ENCODE results near the gene RPL18A.

RPL18A gene

DNA sequence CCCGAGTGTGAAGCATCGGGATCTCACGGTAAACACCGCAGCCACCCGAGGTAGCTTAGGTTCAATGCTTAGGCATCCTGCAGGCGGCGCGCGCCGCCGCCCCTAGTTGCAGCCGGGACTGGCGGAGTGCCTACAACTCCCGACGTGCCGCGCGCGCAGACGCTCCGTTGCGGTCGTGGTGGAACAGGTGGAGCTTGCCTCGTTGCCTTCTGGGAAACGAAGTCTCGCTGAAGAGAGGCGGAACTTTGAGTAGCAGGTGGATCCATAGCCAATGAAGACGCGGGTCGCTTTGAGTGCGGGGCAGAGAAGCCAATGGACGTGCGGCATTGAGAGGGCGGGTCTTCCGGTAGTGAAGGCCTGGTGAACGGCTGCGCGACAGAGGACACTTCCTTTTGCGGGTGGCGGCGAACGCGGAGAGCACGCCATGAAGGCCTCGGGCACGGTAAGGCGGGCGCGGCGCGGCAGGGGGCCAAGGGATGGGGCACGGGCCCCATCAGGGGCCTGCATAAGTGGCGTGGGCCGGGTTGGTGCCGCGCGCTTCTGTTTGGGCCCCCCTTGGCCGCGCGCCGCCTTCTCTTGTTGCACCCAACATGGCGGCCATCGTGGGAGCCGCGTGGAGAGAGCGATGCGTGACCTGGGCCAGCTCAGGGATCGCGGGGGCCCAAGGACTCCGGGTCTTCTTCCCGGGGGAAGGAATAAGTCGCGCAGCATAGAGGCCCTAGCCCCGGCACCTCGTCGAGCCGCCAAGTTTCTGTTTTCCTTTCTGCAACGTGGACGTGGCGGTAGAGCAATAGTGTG is at the start of gene RPL18A:
Gene RPL18A, plus strand, starts transcription at position 378 of the 798 bp plus-strand sequence. Its CDS starts 47 bp downstream, at position 425.
- DNase-seq (ENCODE audit: low read depth in 2 of 2), result peak; percentile 96 to 99

DNA sequence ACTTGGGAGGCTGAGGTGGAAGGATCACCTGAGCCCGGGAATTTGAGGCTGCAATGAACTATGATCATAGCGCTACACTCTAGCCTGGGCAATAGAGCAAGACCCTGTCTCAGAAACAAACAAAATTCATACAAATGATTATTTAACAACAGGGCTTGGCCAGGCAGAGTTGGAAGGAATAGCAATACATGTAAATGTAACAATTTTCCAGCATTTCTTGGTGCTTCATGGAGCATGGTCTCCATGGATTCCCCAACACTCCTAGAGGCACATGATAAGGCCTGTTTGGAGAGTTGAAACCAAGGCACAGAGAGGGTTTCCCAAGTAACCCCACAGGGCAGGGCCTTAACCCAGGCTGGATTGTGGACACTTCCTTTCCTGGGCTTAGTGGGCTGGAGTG is 48.6 kb upstream of the RPL18A start:
- DNase-seq (ENCODE audit: low read depth in 2 of 2), result no peak

DNA sequence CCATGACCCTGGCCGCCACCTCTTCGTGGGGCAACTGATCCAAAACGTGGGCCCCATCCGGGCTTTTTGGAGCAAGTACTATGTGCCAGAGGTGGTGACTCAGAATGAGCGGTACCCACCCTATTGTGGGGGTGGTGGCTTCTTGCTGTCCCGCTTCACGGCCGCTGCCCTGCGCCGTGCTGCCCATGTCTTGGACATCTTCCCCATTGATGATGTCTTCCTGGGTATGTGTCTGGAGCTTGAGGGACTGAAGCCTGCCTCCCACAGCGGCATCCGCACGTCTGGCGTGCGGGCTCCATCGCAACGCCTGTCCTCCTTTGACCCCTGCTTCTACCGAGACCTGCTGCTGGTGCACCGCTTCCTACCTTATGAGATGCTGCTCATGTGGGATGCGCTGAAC is 48.0 kb upstream of the RPL18A start:
- DNase-seq (ENCODE audit: low read depth in 2 of 2), result no peak

DNA sequence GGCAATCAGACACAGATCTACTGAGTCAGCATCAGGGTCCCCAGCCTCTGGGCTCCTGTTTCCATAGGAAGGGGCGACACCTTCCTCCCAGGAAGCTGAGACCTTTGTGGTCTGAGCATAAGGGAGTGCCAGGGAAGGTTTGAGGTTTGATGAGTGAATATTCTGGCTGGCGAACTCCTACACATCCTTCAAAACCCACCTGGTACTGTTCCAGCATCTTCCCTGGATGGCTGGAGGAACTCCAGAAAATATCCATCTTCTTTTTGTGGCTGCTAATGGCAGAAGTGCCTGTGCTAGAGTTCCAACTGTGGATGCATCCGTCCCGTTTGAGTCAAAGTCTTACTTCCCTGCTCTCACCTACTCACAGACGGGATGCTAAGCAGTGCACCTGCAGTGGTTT is 47.6 kb upstream of the RPL18A start:
- DNase-seq (ENCODE audit: low read depth in 2 of 2), result no peak

DNA sequence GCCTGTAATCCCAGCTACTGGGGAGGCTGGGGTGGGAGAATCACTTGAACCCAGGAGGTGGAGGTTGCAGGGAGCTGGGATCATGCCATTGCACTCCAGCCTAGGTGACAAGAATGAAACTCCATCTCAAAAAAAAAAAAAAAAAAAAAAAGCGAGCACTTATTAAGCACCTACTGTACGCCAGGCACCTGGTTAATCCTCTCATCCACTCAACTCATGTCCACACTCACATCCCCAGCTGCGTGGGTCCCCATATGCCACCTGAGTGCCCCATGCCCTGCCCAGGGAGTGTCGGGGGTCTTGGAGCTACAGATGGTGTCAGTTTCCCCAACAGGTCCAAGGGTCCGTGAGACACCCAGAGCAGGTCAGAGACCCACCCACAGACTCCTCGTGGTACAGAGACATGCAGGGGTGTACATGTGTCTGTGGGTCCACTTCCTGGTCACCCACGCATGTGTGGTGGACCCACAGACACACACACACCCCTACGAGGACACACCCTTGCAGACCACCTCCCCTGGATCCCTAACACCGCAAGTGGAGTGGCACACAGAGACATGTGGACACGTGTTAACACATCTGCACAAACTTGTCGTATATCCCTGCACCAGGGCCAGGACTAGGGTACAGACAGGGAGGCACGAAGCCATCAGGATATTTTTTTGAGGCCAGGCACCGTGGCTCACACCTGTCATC is 41.9 kb upstream of the RPL18A start:
- no peak for DNase-seq (ENCODE audit: low read depth in 2 of 2)

DNA sequence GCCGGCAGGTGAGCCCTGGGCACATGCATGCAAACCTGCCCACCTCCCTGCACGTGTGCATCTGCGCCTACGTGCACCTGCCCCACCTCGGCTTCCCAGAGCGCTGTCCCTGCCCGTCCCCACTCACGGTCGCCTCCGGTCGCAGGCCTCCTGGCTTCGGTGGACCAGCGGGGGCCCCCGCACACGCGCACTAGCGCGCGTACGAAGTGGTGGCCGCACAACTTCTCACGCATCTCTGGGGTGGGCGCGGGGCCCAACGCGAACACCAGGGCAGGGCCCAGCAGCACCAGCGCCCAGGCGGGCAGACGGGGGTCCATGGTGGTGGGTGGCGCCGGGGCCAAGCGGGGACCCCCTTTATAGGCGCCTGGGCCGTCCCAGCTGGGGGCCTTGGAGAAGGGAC is 38.5 kb upstream of the RPL18A start, which contains the start of gene INSL3:
Gene INSL3, minus strand, starts transcription at position 330 of the 400 bp plus-strand sequence. Its CDS starts 13 bp downstream, at position 317.
- DNase-seq (ENCODE audit: low read depth in 2 of 2), result no peak

DNA sequence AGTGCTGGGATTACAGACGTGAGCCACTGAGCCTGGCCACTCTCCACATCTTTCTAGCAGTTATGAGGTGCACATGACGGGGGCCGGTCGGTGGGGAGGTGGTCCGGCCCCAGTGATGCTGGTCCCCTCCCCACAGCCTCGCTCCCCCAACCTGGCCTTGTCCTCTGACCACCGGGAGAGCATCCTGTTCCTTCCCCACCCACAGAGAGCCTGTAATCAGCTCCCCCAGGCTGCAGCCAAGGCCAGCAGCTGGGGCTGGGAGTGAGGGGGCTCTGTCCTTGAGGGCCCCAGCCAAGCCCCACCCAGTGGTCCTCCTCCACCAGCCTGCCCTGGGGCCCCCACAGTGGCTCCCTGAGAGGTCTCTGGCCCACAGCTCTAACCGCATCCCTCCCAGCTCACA is 35.4 kb upstream of the RPL18A start:
- no peak for DNase-seq (ENCODE audit: low read depth in 2 of 2)

DNA sequence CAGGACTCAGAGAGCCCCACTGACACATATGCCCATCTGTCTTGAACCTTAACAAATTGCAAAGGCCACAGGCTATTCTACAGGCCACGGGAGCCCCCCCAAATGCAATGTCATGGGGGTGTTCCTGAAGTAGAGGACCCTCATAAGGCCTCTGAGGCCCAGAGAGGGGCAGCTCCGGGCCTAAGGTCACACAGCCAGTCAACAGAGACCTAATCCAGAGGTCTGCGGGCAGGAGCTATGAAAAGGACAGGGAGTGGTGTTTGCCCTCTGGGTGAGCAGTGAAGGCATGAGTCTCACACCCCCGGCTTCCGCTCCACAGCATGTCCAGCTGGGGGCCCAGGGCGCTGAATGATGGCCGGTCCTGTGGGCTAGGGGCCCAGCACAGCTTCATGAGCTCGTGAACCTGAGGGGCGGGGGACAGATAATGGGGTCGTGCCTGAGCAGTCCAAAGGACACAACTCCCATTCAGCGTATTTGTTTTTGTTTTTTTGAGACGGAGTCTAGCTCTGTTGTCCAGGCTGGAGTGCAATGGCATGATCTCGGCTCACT is 33.1 kb upstream of the RPL18A start:
- DNase-seq (ENCODE audit: low read depth in 2 of 2), result no peak

DNA sequence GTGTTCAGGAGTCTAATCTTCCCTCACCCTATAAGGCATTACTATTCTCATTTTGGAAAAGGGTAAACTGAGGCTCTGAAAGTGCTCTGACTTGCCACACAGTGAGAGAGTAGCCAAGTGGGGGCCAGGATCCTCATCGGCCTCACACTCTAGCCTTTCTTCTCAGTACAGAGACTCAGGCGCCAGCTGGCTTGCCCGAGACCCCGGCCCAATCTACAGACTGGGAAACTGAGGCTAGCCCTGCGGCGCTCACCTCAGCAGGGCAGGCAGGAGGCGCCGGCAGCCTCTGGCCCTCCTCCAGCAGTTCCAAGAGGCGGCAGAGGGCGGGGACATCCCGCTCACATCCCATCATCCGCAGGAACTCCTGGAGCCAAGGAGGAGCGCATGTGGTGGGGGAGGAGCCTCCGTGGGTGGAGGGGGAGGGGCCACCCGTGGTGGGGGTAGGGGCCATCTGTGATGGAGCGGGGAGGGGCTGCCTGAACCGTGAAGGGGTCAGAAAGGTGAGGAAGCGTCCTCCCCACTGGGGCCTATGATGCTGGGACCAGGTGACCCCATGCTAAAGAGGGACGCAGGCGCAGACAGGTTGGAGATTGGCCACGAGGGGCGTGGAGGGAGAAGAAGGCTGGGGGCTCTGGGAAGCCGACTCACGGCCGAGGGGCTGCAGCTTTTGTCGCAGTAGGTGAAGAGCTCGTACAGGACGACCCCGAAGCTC is 29.7 kb upstream of the RPL18A start:
- DNase-seq (ENCODE audit: low read depth in 2 of 2), result no peak

DNA sequence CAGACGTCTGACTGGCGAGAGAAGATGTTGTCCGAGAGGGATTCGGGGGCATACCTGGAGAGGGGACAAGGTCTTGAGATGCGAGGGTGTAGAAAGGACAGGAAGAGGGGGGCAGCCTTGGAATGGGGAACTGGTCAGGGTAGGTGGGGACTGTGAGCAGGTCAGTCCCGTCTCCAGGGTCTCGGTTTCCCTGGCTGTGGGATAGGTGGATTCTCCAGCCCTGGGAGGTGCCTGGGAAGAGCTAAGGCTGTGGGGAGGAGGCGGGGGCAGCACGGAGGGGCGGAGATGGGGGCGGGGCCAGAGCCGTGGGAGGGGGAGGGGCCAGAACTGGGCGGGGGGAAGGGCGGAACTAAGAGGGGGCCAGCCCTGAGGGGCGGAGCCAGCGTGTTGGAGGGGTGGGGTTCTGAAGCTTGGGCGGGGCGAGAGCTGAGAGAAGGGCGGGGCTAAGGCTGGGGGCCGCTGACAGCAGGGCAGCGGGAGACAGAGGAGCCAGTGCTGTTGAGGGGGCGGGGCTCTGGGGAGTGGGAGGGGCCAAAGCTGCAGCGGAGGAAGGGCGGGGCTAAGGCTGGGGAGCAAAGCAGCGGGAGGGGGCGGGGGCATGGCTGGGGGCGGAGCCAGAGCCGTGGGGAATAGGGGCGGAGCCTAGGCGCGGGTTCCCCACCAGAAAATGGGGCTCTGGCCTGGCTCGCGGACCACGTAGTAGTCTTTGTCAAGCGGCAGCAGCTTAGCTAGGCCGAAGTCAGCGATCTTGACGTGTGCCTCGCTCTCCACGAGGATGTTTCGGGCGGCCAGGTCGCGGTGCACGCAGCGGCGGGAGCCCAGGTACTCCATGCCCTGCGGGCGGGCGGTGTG is 28.9 kb upstream of the RPL18A start:
- peak; percentile 48 to 76 for DNase-seq (ENCODE audit: low read depth in 2 of 2)

DNA sequence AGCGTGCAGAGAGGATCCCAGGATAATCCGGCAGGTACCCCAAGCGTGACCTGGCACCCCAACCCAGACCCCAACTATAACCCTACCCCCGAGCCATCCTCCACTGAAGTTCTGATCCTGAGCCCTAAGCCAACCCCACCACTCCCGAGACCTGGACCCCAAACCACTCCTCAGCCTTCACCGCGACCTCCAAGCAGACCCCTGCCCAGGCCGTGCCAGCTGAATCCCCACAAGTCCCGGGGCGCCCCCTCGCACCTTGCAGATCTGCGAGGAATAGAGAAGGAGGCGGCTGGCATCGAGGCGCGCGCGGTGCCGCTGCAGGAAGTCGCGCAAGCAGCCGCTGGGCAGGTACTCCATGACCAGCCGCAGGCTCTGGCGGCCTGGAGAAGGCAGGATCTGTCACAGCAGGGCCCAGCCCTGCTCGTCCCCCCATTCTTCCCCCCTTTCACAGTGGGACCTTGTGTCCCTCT is 28.3 kb upstream of the RPL18A start:
- DNase-seq (ENCODE audit: low read depth in 2 of 2), result no peak

DNA sequence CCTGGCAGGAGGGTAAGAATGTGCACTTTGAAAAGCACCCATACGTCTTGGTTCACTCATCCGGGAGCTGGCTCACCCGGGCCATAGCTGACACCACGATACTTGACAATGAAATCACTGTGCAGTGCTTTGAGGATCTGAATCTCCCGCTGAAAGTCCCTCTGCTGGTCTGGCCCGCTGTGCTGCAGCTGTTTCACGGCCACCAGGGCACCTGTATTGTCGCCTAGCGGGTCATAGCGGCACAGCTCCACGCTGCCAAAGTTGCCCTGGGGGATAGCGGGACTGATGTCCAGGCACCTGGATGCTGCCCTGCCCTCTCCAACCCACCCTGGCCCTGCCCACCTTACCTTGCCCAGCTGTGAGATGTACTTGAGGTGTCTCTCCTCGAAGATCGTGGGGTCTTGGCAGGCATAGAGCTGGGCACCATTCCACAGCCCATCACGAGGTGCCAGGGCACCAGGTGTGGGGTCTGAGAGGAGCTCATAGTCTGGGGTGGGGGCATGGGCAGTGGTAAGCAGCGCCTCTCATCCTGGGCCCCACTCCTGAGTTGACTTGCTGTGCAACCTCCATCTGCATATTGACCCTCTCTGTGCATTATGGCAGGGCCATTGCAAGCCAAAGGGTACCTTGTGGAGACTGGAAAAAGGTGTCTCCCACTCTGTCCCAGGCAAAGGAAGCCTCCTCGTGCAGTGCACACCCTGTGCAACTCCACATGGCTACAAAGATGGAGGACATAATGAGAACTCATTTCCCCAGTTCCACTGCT is 27.1 kb upstream of the RPL18A start:
- no peak for DNase-seq (ENCODE audit: low read depth in 2 of 2)

DNA sequence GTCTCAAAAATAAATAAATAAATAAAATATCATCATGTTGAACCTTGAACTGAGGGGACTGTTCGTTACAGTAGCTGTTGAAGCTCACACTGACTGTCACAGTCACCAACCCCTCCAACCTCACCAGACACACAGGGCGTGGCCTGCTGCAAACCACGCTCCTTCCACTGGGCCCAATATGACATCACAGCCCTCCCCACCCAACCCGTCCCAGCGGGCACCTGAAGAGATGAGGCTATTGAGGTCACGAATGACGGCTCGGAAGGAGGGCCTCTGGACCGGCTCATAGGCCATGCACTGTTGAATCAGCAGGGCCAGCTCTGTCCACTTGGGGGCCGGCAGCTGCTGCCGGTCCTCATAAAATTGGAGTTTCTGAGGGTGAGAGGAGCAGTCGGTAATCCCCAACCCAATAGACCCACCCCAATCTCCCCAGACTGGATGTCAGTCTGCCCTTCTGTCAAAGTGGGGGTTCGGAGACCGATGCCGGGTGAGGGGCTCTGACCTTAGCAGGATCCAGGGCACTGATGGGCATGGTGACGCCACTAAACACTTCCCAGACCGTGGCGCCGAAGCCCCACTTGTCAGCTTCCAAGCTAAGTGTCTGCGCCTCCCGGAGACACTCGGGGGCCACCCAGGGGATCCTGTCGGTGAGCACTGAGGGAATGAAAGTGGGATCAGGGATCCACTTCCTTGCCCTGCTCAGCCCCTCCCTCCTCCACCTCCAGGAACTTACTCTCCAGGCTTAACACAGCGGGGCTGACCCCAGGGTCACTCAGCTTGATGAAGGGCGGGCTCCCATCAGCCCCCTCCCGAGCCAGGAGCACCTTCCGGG is 25.1 kb upstream of the RPL18A start:
- DNase-seq (ENCODE audit: low read depth in 2 of 2), result no peak

DNA sequence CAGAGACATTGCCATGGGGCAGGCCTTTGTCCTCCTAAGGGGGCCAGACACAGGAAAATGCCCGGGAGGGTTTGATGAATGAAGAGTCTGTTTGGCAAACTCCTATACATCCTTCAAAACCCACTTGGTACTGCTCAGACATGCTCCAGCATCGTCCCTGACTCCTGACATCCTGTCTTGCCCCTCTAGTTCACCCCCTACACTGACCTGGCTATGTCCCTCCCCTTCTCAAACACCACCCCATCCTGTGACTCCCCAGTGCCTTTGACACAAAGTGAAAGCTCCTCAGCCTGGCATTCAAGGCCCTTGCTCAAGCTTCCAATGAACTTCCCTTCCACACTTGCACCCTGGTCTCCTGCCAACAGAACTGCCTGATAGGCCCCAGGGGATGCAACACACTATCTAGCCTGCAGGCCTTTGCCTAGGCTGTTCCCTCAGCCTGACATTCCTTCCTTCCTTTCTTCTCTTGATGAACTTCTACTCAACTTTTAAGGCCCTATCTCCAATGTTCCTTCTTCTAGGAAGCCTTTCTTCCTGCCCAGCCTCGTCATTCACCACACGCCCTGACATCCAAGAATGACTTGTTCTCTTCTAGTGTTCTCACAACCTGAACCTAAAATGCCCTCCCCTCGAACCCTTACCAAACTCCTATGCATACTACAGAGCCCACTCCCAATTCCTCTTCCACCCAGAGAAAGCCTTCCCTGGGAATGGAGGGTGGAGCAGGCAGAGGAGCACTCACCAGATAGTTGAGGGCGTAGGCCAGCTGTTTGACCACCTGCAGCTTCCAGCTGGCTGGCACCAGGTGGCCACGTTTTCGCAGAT is 24.3 kb upstream of the RPL18A start:
- DNase-seq (ENCODE audit: low read depth in 2 of 2), result no peak

DNA sequence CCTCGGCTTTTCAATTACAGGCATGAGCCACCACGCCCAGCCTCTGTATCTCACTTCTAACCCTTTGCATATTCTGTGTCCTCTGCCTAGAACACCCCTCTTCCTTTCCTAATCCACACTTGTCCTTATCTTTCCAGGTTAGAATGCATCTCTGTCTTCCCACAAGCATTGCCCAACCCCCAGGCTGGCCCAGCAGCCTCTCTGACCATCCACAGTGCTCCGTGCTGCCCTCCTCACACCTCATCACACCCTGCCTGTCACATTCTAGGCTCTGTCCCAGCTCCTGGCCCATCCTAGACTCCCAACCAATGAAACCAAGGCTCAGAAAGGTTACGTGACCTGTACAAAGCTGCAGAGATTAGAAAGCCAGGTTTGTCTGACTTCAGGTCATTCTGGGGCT is 23.2 kb upstream of the RPL18A start:
- DNase-seq (ENCODE audit: low read depth in 2 of 2), result no peak

DNA sequence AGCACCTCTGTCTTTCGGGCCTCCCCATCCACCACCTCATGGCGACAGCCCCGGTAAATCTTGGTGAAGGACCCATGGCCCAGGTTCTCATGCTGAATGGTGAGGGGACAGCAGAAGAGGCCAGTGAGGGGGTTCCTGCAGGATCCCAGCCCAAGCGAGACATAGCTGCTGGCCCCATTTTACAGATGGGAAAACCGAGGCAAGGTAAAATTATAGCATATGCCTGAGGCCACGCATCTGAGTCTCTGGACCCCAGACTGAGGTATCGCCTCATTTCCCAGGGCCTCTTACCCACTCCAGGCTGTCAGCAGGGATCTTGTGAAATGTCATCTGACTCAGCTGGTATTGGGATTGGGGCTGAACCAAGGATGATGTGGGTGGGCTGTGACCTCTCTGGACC is 21.7 kb upstream of the RPL18A start:
- no peak for DNase-seq (ENCODE audit: low read depth in 2 of 2)

DNA sequence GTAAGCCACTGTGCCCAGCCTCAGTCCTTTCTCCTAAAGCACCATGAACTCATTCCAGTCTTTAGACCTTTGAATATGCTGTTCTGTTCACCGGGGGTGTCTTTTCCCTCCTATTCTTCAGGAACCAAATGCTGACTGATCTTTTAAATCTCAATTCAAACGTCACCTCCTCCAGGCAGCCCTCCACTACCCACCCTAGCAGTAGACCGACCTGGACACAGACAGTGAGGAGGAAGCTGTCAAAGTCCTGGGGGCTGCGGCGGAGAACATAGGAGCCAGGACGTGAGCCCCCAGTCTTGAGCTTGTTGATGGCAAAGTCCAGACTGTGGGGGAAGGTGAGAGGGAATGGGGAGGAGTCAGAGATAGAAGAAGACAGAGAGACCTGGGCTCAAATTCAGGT is 19.7 kb upstream of the RPL18A start:
- DNase-seq (ENCODE audit: low read depth in 2 of 2), result no peak

DNA sequence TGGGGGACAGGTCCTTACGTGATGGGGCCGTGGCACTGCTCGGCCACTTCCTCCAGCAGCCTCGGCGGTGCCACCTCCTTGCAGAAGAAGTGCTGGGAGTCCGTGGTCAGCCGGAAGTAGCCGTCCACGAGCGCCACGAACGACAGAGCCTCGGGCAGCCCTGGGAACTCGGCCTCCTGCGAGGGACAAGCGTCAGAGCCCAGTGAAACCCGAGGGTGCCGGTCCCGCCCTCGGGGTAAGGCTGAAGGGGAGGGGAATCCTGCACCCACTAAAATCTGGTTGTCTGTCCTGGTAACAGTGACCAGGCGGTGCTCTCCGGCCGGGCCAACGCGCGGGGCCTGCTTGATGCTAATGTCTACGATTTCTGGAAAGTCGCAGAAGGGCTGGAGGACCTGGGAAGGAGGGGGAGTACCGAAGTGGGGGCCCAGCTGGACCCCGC is 18.3 kb upstream of the RPL18A start:
- DNase-seq (ENCODE audit: low read depth in 2 of 2), result no peak
